ENCODE measurements around the gene VENTX.

- TF ChIP-seq CTCF (optimal IDR thresholded peaks at IDR 0.05 in 1 of 3, IDR thresholded peaks at IDR 0.05 in 1 of 3, conservative IDR thresholded peaks at IDR 0.05 in 1 of 3; ENCODE audit: extremely low read depth in 1 of 3, insufficient read depth in 2 of 3, low read length in 3 of 3) = no peak
- TF ChIP-seq EZH2 (IDR thresholded peaks at IDR 0.05; ENCODE audit: low read length) = no peak
Observed at GRCh38 chr10:133207041-133207600, 30.5 kb upstream of the VENTX start.
